Thyroid gland (tissue), 4 donors: Measurements from ENCODE around the gene PRKCD. TPM values are rescaled to one million over a fixed set of nuclear protein-coding genes. Genes with fewer than 3 reads are reported as not detected.
"Not testable (repeated sequence)": the region's sequence is repeated elsewhere in the genome, so short reads cannot be mapped to it uniquely, and the experiment has no call there.

Experiments used
- DNase-seq, 2 donors: peaks; one replicate each; pipeline ENCODE4 v3.0.0-alpha.2; 2019
- H3K27ac ChIP-seq, 3 donors: fragments of 200-600 bp; sonication (generic); 1 replicate in 2 of 3; 2 replicates in 1 of 3; pipeline ENCODE4 v1.5.1; 2016 to 2019; ENCODE audit warnings: mild to moderate bottlenecking in 1 of 3, moderate library complexity in 1 of 3
- H3K27me3 ChIP-seq: fragments of 200-600 bp; sonication (generic); one replicate; pipeline ENCODE4 v1.5.1; 2019
- H3K36me3 ChIP-seq, 2 donors: fragments of 200-600 bp; sonication (generic); one replicate each; pipeline ENCODE4 v1.5.1; 2016 to 2019
- H3K4me1 ChIP-seq, 2 donors: fragments of 200-600 bp; sonication (generic); one replicate each; pipeline ENCODE4 v1.5.1; 2017 to 2019
- H3K4me3 ChIP-seq, 3 donors: fragments of 200-600 bp; sonication (generic); replicated peaks in 1 of 3; 1 replicate in 2 of 3; 2 replicates in 1 of 3; pipeline ENCODE4 v1.5.1; 2016; ENCODE audit warnings: mild to moderate bottlenecking in 1 of 3
- H3K9me3 ChIP-seq: fragments of 200-600 bp; sonication (generic); one replicate; pipeline ENCODE4 v1.5.1; 2017
- CTCF ChIP-seq, 6 experiments: fragments of 200-600 bp in 3 of 6; fragments of 450-650 bp in 3 of 6; sonication (generic) in 3 of 6; IDR thresholded peaks; one replicate each; pipeline ENCODE4 v1.5.1; 2016 to 2019; ENCODE audit warnings: antibody characterized with exemption in 6 of 6, mild to moderate bottlenecking in 2 of 6, inconsistent platforms in 1 of 6, moderate library complexity in 1 of 6
- POLR2A ChIP-seq, 2 donors: fragments of 450-650 bp; IDR thresholded peaks; one replicate each; pipeline ENCODE4 v1.6.1; 2017; ENCODE audit warnings: antibody characterized with exemption in 2 of 2, mild to moderate bottlenecking in 2 of 2, moderate library complexity in 1 of 2
- WGBS, 2 donors: methylation state at CpG; one replicate each; pipeline ENCODE4 v1.1.5; 2017; 5-methylcytosine and 5-hydroxymethylcytosine counted together
- intact Hi-C: fragments of 100-400 bp; cut with DNase I; formaldehyde crosslinking; loops from one replicate; pipeline ENCODE4 v1.15.1; 2023
- total RNA-seq, 4 donors: library from RNA; depleted of rRNA; stranded (reverse); fragments of >200 nt; gene quantifications; one replicate each; pipeline ENCODE4 v1.2.3, GENCODE V29; 2016

The PRKCD gene
- total RNA-seq, 4 donors from 2014 or later: 32.0 to 154 (median 71.4) TPM

- intact Hi-C loops: no loop called here
- 100% methylated on average over 2 of the region's 2 CpGs; no CpG with 5 or more reads in 1 of the 2 donors for WGBS, 2 donors
- Histone ChIP-seq H3K27ac (no peak overlapping the region), H3K36me3 (no peaks in the 10 kb centered on the region), H3K4me3 (no peak overlapping the region), H3K27me3 (no peaks in the 10 kb centered on the region), H3K9me3 (no peaks in the 10 kb centered on the region), H3K4me1 (peaks cover 23 to 34% of the 10 kb centered on the region in 2 donors)
- no peak for DNase-seq
- TF ChIP-seq CTCF (IDR thresholded peaks at IDR 0.05): no peak
These were observed 13.1 kb upstream of the PRKCD start for GRCh38 chr3:53147903-53148400.

- Histone ChIP-seq H3K4me1 (peaks cover 32 to 46% of the 10 kb centered on the region in 2 donors), H3K27ac (peak overlapping the region; percentile 53 to 78 (median 56)), H3K27me3 (no peaks in the 10 kb centered on the region), H3K36me3 (no peaks in the 10 kb centered on the region), H3K9me3 (no peaks in the 10 kb centered on the region), H3K4me3 (no peak overlapping the region)
- intact Hi-C loops: no loop called here
- WGBS, 2 donors: 82 to 93% methylated on average over 13 of the region's 13 CpGs
- TF ChIP-seq POLR2A (IDR thresholded peaks at IDR 0.05) (no peak), CTCF (IDR thresholded peaks at IDR 0.05) (no peak)
- DNase-seq: no peak
These were observed 11.9 kb upstream of the PRKCD start for GRCh38 chr3:53149006-53149690.

- DNase-seq: no peak
- TF ChIP-seq POLR2A (IDR thresholded peaks at IDR 0.05): no peak
- TF ChIP-seq CTCF (IDR thresholded peaks at IDR 0.05): no peak
- Histone ChIP-seq H3K9me3 (no peaks in the 10 kb centered on the region), H3K27me3 (no peaks in the 10 kb centered on the region), H3K27ac (peak overlapping the region; percentile 53 to 78 (median 56)), H3K4me3 (no peak overlapping the region), H3K4me1 (peaks cover 37 to 51% of the 10 kb centered on the region in 2 donors), H3K36me3 (no peaks in the 10 kb centered on the region)
- intact Hi-C loops: no loop called here
- 60 to 77% methylated on average over 4 of the region's 4 CpGs for WGBS, 2 donors
These were observed 11.3 kb upstream of the PRKCD start for GRCh38 chr3:53149699-53150098.

- intact Hi-C loops: no loop called here
- H3K4me1 ChIP-seq: peaks cover 45 to 59% of the 10 kb centered on the region in 2 donors
- whole genome bisulfite sequencing, 2 donors: 64% methylated on average over 7 of the region's 7 CpGs
- no peaks in the 10 kb centered on the region for H3K9me3 ChIP-seq
- no peaks in the 10 kb centered on the region for H3K36me3 ChIP-seq
- peak; percentile 83 to 84 for DNase-seq
- TF ChIP-seq POLR2A (IDR thresholded peaks at IDR 0.05) (no peak), CTCF (IDR thresholded peaks at IDR 0.05) (no peak)
- H3K27ac ChIP-seq: peak overlapping the region; percentile 56 to 78 (median 67)
- no peaks in the 10 kb centered on the region for H3K27me3 ChIP-seq
- H3K4me3 ChIP-seq: no peak overlapping the region
These were observed 10.5 kb upstream of the PRKCD start for GRCh38 chr3:53150247-53151085.

- peak; percentile 70 to 72 for DNase-seq
- peak overlapping the region; percentile 56 to 78 (median 74) for H3K27ac ChIP-seq
- H3K4me3 ChIP-seq, H3K27me3 ChIP-seq, intact Hi-C loops, H3K9me3 ChIP-seq, H3K36me3 ChIP-seq: not testable (repeated sequence)
- peaks cover 46 to 64% of the 10 kb centered on the region in 2 donors for H3K4me1 ChIP-seq
- WGBS, 2 donors: 66 to 75% methylated on average over 9 of the region's 9 CpGs
These were observed 9.9 kb upstream of the PRKCD start for GRCh38 chr3:53151086-53151438.
